GM19463 (cell line): ENCODE data around the gene INPP5A.

ENCODE experiments used
- ATAC-seq: cut with Tn5 transposase; IDR thresholded peaks from one replicate; pipeline ENCODE4 v1.9.1; 2021; ENCODE audit warnings: mild to moderate bottlenecking, moderate library complexity; ENCODE audit not compliant: unreplicated experiment

INPP5A gene

DNA sequence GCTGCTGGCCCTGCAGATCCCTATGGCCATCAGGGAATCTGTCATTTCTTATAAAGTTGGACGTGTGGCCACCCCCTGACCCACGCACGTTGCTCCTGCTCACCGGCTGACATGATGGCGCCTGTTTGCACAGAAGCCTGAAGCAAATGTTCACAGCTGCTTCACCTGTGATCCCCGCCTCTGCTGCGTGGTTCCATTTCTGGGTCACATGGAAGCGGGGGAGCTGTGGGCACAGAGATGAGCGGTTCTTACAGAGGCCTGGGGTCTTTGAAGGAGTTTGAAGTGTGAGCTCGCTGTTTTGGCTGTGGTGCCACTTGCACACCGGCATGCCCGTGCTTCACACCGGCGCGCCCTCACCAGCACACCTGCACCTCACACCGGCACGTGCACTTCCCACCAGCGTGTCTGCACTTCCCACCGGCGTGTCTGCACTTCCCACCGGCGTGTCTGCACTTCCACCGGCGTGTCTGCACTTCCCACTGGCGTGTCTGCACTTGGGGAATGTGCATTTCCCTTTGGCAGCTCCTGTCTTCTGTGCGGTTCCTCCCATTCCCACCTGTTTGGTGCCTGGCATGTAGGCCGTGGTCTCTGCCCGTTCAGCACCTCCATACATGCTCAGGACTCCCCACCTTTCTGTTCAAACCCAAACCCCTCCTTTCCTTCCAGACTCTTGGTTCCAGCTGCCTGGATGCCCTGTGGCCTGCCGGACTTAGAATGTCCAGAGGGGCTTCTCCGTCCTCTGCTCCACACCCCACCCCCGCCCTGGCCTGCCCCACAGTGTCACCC lies 86.7 kb downstream of the INPP5A start:
- ATAC-seq = no peak

DNA sequence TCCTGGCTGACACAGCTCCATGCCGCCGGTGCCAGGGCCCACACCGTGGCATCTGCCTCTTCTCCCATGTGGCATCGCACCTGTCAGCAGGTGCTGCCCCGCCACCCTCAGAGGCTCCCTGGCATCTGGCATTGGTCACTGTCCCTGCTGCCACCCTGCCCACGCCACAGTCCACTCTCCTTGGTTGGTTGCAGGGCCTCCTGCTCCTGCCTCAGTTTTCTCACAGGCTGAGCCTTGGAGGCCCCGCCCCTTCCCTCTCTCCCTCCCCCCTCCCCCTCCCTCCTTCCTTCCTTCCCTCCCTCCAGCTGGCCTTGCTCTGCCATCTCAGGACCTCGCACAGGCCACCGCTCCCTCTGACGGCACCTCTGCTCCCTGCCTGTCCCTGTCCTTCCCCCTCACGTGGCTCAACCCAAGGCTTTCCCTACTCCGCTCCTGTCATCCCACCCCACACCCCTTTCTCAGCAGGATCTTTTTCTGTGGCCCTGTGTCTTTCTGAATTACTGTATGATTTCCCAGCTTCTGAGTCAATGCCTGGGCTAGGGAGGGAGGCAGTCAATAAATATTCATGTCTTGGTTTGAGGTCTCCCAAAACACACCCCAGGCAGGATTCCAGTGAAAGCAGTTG lies 87.4 kb downstream of the INPP5A start:
- no peak for ATAC-seq

DNA sequence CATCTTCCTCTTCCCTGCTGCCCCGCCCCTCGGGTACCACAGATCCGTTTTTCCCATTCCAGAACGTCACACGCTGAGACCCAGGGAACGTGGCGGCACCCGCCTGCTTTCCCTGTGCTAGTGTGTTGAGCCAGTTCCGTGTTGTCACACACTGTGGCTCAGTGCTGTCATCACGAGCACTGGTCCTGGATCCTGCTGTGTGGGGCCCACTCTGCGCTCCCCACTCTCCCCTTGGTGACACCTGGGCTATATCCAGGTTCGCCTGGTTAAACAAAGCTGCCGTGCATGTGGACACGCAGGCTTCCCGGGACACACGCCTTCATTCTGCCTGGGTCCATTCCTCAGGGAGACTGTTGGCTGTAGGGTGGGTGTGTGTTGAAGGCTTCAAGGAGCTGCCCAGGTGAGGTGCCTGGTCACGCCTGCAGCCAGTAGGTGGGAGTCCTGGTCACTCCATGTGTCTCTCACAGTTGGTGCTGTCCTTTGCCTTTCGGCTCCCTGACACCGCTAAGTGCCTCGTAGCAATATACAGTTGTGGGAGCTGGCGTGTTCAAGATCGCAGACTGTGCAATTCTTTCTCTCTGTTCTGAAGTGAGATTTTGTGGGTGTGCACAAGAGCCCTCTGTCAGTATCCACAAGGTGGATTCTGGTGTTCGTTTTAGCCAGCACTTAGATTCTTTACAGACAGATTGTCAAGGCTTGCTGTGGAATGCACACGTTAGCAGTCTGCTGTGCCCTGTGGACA lies 88.6 kb downstream of the INPP5A start:
- ATAC-seq = no peak

DNA sequence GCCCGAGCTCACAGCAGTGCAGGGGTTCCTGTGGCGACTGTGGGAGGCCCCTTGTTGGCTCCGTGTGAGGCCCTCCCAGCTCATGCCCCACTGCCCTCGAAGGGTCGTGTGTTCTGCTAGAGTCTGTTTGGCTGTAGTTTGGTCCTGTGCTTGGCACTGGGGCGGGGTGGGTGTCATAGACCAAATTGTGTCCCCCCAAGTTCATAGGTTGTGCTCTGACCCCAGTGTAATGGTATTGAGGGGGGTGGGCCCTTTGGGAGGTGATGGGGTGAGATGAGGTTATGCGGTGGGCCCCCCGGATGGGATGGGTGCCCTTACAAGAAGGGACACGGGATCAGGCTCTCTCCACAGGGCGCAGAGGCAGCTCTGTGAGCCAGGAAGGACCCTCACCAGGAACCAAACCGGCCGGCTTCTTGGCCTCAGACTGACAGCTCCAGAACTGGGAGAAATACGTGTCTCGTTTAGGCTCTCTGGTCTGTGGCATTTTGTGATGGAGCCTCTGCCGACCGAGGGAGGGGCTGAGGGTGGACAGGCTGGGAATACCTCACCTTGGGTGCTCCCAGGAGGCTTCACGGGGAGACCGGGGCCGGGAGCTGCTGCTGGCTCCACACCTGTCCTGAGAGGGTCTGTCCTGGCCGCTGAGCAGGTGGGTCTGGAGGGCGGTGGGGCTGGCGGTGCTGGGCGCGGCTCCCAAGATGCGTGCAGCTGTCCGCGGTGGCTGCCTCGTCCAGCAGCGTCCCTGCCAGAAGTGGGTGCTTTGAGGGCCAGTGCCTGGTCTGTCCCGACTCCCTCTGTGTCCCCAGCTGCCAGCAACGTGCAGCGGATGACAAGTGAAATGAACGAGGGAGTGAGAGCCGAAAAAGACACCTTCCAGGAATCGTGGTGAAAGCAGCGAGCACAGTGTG lies 89.4 kb downstream of the INPP5A start:
- no peak for ATAC-seq

DNA sequence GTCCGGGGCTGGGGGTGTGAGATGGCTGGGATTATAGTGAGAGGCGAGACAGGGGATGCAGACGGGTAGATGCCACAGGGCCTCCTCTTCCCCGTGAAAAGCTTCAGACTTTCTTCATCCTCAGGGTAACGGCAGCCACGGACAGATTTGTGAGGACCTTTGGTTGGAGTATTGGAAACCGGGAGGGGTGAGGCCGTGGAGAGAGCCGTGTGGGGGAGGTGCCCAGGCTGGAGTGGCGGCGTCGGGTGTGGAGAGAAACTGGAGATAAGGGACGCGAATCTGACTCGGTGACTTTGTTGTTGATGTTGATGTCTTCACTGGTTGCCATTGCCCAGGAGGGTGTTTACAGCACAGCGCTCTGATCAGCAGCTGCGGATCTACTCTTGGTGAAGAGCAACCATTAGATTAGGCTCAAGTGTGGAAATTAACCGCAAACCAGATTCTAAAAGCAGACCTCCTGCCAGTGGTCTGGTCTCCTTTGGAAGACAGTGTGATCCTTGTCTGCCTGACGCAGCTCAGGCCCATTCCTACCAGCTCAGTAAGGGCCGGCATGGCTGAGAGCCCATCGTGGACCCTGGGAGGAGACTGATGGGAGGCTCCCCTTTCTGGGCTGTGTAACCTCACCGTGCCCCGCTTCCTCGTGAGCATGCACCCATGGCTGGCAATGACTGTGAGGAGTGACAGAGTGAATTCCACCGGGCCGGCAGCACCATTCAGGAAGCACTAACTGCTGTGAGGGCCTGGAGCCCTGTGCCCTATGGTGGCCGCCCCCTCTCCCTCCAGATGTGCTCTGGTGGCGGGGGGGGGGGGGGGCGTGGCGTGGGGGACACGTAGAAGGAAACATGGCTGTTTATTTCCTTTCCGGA lies 90.3 kb downstream of the INPP5A start:
- ATAC-seq = no peak

DNA sequence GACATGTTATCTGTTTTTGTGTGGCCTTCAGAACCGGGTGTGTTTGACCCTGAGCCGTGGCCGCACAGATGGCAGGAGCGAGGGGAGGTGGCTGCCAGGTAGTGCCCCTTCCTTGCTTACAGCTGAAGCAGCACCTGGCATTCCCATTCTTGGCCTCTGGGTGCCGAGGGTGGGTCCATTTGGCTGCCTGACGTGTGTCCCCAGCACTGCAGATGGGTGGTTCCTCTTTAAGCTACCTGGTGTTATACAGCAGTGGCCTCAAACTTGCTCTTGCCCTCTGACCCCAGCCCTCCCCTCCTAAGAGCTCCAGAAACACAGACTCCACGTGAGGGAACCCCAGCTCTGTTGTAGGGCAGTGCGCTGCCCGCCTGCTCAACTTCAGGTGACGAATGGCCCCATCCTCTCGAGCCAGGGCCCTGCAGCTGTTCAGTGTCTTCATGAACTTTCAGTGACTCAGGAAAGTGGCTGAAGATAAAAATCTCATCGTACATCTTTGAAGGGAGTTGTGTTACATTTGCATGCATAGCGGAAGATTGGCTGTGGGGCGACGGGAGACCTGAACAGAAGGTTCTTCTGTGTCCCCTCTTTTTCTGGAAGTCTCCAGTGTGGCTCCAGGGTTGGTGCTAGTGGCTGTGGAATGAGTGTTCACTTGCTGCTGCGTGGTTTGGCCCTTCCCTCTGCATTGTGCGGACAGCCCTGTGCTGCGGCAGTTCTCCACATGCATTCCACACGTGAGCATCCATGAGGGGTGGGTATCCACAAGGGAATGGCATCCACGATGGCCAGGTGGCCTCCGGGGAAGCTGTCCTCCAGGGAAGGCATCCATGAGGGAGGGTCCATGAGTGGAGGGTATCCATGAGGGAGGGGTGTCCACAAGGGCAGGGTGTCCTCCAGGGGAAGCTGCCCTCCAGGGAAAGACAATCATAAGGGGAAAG lies 91.6 kb downstream of the INPP5A start:
- no peak for ATAC-seq

DNA sequence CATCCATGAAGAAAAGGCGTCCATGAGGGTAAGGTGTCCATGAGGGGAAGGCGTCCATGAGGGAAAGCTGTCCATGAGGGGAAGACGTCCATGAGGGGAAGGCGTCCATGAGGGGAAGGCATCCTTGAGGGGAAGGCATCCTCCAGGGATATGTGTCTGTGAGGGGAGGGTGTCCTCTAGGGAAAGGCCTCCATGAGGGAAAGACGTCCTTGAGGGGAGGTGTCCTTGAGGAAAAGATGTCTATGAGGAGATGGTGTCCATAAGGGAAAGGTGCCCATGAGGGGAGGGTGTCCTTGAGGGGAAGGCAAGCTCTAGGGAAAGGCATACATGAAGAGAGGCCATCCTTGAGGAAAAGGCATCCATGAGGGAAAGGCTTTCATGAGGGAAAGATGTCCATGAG lies 92.6 kb downstream of the INPP5A start:
- no peak for ATAC-seq

DNA sequence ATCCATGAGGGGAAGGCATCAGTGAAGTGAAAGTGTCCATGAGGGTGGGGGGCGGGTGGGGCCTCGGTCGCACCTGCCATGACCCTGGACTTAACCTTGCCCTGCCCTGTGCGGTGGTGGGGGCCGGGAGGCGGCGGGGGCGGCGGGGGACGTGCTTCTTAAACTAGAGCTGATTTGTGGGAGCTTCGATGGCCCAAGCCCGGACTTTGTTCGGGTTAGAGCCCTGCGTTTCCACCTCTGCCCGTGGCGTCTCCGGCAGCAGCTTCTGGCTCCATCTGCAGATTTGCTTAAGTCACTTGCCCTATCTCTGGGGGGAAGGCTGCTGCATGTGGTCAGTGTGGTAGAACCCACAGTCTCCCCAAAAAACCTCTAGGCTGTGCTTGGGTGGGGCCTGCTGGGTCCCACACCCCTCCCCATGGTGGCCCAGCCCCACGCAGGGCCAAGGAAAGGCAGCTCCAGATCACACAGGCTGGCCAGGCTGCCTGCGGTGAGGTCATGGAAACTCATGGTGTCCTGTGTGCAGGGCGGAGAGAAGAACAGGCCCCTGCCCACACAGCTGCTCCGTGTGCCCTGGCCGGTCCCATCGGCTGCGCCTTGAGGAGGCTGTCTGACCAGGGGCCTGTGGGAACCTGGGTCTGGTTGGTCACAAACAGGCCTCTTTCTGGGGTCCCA lies 93.2 kb downstream of the INPP5A start:
- ATAC-seq = no peak

DNA sequence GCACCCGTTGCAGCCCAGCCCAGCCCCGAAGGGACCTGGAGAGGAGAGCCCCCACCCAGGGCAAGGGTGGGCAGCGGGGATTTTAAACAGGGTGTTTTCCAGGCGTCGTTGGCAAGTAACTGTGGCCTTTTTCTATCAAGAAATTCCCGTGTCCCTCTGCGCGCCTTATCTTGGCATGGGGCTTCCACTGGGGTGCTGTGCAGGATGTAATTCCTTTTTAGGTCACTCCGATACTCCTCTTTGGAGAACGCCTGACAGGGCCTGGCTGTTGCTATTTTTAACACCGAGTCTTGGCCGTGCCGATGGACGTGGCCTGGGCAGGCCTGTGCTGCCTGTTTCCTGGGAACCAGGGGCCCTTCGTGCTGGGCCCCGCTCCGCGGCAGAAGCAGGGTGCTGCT lies 93.8 kb downstream of the INPP5A start:
- ATAC-seq = no peak

DNA sequence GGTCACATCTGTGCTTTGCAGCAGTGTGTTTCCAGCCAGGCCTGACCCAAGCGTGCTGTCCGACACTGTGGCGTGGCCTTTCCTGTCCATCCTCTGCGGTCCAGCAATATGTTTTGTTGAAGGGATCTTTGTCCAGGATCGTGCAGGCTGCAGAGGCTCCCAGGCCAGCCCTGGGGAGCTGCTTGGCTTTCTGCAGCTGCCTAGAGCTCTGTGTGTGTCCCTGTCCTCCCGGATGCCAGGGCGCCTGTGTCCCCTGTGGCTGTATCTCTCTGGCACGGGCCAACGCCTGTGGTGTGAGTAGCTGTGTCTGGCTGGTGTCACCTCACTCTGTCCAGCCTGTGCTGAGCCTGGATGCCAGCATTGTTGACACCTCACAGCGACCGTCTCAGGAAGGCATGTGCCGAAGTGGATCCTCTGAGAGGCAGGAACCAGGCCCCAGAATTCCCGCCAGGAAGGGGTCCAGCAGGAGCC lies 94.5 kb downstream of the INPP5A start:
- no peak for ATAC-seq

DNA sequence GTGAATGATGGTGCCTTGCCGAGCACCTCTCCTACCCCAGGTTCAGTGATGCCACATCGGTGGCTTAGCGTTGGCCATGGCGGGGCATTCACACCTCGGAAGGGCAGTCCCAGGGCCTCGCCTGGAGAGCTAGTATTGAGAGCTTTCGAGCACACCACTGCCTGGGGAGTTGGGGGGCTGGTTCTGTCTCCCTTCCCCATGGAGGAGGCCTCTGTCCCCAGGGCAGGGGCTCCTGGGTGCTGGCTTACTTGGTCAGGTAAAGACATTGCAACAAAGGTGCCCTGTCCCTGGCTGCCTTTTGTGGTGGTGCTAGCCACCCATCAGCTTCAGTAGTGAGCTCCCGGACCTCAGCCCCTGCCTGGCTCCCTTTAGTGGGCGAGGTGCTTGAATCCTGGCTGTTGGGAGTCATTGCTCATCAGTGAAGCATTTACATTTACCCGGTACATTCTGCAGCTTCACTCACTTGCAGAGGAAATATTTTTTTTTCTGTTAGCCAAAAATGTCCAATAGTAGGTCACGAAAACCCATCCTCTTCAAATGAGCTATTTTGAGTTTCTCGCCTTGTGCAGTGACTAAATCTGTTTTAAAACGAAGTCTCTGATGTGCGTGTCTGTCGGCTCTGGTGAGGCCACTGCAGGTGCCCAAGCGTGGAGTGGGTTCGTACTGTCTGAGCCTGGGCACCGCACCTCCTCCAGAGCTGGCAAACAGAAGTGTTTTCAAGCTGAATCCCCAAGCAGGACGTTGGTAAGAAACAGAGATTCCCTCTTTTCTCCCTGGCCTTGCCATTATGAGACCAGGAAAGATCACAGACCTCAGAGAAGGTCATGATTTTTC lies 95.5 kb downstream of the INPP5A start:
- ATAC-seq = no peak

DNA sequence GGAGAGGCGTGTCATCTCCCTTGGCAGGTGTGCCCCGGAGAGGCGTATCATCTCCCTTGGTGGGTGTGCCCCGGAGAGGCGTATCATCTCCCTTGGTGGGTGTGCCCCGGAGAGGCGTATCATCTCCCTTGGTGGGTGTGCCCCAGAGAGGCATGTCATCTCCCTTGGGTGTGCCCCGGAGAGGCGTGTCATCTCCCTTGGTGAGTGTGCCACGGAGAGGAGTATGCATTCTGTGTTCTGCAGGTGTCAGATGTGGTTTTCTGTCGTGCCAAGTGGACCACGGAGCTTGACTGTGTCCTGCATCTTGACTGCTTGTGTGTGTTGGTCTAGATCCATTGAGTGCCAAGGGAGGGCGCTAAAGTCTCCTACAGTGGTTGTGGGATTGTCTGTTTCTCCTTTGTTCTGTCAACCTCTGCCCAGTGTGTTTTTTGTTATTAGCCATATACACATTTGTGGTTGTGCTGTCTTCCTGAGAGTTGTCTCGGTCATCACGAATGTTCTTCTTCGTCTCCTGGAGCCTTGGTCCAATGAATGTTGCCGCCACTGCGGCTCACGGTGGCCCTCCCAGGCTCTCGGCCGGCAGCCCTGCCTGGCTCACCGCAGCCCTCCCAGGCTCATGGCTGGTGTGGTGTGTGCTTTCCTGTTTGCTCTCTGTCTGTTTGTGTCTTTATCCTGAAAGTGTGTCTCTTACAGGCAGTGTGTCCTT lies 96.8 kb downstream of the INPP5A start:
- no peak for ATAC-seq

DNA sequence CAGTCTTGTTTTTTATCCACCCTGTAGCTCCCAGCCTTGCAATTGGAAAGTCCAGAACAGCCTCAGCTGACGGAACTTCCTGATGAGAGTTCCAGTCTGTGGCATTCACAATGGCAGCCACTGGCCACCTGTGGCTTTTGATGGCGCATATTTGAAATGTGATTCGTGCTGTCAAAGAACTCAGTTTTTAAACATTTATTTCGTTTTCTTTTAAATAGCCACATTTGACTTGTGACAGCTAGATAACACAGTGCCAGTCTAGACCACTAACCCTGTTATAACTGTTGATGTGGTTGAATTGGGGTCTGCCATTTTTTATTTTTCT lies 97.3 kb downstream of the INPP5A start:
- no peak for ATAC-seq

DNA sequence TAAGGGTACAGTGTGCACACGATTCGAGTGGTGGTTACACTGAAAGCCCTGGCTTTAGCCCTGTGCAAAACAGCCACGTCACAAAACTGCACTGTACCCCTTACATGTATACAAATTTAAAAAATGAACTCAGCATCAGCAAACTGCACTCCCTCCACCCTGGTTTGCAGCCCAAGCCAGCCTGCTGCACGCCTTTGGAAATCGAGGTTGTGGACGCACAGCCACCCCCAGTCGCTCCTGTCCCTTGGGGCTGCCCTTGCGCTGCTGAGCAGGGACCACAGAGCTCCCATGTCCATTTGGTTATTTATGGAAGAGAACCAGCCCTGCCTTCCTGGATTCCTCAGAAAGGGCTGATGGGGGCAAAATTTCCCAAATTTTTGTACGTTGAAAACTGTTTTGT lies 98.8 kb downstream of the INPP5A start:
- no peak for ATAC-seq

DNA sequence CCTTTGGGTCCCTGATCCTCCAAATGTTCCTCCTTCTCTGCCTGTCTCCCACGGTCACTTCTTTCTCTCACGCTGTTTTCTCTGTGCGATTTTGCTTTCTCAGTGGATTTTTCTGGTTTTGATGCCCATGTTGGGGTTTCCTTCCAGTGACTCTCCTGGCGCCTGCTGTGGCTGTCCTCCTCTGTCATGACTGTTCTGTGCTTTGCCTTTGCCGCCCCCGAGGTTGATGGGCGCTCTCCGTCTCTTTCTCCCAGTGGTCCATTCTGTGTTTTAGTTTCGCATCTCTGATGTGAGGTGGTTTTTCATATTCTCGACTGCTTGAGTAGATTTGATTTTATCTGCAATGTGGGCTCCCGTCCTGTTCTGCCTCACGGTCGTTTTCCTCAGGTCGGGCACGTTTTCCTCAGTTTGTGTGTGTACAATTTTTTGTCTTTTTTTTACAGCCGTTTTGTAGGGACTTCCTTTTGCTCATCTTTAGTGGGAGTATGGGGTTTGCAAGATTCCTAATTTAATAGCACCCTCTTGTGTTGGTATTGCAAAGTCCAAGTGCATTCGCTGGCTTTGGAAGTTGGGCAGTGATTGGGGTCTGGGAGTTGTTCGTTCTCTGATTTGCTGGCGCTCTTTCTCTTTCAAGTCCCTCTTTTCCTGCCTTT lies 100.0 kb downstream of the INPP5A start:
- ATAC-seq = no peak

DNA sequence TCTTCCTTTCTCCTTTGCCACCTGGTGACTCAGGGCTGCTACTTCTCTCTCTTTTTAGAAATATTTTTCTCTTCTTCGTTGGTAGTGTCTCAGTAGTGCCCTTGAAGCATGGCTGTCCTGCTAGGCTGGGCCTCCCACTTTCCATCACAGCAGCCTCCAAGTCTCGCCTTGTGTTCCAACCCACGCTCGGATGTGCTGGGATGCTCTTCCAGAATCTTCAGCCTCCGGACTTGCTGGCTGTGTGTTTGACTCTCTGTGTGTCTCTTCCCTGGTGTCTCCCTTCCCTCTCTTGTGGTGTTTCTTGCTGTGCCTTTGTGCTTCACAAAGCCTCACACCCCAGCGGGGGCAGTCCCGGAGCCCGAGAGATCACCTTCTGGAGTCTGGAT lies 100.5 kb downstream of the INPP5A start:
- ATAC-seq = no peak
